ENCODE data around the gene CCDC195.

CCDC195 gene, protein sequence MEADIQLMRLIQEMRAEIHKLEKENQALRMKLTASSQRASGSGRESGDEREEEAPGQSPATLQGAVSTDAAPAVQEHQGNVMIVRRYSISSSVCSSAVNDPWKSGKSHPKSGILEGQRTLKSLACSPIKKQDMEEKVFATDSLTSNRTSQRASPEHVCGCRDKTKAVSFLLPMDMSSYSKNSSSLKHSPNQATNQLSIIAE
- 0 reads per million in 2 donors for total RNA-seq

- DNase-seq: no peak
Measured at GRCh38 chr2:224716201-224716600, at the start of gene CCDC195. CCDC195 (minus strand) TSS chr2:224716365; CDS start chr2:224716365, 0 bp downstream.

DNA sequence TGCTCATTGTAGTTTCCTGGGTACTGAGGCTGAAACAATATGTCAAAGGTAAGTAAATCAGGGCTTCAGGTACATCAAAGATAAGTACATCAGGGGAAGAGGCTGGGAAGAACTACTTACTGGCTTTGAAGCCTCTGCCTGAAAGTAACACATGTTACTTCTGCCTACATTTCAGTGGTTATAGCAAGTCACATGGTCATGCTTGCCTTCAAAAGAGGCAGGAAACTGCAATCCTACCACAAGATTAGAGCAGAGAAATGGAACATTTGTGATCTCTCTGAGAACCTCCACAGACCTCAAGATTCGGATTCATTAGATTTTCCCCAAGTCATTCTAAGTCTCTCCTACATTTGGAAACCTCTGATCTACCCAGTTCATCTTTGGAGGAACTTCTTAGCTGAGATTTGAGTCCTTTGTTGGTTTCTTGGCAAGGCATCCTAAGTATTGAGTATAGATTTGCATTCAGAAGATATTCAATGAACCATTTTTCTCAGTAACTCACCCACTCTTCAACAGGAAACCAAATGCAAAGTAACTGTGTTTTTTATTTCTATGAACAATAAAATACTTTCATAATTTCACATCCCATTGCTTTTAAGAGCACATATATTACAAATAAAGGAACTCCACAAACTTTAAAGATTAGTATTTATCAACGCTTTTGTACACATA is 48.5 kb upstream of the CCDC195 start:
- DNase-seq: peak in 1 of 5 experiments; percentile 16

GRCh38 chr2:224757934-224758548 is 41.9 kb upstream of the CCDC195 start:
- DNase-seq: no peak

DNA sequence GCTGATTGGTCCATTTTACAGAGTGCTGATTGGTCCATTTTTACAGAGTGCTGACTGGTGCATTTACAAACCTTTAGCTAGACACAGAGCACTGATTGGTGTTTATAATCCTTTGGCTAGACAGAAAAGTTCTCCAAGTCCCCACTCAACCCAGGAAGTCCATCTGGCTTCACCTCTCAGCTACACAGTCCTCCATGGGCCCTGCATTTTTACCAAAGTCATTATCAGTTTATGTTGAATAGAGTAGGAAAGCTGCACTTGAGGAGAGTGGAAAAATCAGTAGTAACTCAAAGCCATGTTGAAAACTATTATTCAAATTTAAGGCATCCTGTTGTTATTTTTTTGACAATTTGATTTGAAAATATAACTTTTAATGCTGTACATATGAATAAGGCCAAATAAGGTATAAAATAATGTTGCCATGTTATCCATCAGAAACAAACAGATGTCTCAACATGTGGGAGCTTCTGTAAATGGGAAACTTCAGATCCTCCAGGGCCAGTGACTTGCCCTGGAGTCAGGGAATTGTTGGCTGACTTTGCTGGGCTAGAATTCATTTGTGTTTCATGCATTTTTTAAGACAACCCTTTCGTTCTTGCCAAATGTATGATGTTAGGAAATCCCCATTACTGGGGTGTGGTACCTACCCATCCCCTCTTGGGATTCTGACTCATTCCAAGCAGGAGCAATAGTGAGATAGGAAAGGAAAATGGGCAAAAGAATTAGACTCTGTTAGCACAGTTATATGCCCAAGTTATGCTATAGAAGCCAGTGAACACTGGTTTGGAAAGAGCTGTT is 37.8 kb upstream of the CCDC195 start:
- no peak for DNase-seq

GRCh38 chr2:224751996-224752698 is 36.0 kb upstream of the CCDC195 start:
- no peak for DNase-seq

DNA sequence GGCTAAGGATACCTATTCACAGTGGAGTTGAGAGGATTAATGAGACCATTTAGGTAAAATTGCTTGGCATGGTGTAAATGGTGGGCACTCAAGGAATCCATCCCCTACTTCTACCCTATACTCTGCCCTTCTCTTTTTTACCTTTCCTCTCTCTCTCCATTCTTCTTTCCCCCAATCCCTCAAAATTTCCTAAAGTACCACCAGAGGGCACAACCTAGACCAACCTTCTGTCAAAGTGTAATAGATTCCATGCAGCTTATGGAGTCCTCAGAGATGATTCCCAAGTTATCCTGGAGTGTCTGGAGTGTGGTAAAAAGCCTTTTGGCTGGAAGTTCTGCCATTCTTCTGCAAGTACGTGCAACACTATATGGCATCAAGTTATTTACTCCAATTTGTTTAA is 33.0 kb upstream of the CCDC195 start:
- no peak for DNase-seq

- DNase-seq: no peak
Measured at GRCh38 chr2:224747765-224748164, 31.6 kb upstream of the CCDC195 start.

- no peak for DNase-seq
Measured at GRCh38 chr2:224736227-224736626, 20.1 kb upstream of the CCDC195 start.

DNA sequence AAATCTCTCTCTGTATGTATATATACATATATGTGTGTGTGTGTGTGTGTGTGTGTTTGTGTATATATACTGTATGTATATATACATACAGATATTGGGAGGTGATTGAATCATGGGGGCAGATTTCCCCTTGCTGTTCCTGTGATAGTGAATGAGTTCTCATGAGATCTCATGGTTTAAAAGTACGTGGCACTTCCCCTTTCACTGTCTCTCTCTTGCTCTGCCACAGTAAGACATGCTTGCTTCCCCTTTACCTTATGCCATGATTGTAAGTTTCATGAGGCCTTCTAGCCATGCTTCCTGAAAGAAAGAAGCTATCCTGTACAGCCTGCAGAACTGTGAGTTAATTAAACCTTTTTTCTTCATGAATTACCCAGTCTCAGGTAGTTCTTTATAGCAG is 18.8 kb upstream of the CCDC195 start:
- no peak for DNase-seq

GRCh38 chr2:224731665-224732064 is 15.5 kb upstream of the CCDC195 start:
- no peak for DNase-seq

DNA sequence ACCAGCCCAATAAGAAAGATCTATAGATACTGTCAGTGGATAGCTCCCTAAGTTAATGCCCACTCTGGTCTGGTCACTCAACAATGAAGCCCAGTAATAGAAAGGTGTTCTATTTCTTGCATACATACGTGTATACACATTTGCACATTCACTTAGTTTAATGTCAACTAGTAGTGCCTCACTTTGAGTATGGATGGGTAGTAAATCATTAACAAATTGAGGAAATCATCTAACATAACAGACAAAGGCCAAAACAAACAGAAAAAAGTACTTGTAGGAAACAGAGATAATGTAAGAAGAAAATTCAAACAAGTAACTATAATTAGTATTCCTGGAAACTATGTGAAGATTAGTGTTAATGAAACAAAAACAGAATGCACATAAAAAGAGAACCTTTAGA is 13.3 kb upstream of the CCDC195 start:
- DNase-seq: no peak

GRCh38 chr2:224724331-224724730 is 8.2 kb upstream of the CCDC195 start:
- no peak for DNase-seq

GRCh38 chr2:224723586-224724217 is 7.5 kb upstream of the CCDC195 start:
- no peak for DNase-seq

DNA sequence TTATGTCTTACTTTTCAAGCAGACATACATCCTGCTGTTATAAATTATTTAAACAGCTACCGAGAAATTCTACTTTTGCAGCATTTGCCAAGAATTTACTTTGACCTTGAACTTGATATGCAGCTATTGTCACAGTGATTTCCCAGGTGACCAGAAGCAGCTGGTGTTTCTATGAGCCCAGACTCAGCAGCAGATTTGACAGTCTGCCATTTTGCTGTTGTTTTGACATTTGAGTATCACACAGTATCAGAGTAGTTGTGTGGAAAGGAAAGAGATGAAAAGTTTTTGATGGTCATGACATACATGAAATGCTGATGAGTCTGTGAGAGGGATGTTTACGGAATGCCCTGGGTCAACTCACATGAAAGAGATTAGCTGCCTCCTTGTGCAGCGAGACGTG is 6.6 kb upstream of the CCDC195 start:
- DNase-seq: no peak

DNA sequence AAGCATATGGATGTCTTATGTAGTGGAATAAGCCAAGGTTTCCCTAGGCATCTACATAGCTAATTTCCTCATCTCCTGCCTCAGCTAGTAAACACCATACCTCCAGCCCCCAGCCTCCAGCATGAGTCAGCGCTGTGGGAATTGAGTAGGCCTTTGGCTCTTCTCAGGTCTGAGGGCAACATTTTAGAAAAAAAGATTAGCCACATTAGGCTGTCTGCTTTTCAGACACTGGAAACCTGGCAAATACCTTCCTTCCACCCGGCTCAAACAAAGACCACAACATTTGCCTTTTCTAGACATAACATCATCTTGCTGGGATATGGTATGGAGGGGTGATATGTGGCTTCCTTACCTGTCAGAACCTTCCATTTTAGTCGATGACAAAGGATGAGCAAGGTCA is 6.1 kb upstream of the CCDC195 start:
- DNase-seq: no peak

- DNase-seq: no peak
Measured at GRCh38 chr2:224716921-224717320, 756 bp upstream of the CCDC195 start.

DNA sequence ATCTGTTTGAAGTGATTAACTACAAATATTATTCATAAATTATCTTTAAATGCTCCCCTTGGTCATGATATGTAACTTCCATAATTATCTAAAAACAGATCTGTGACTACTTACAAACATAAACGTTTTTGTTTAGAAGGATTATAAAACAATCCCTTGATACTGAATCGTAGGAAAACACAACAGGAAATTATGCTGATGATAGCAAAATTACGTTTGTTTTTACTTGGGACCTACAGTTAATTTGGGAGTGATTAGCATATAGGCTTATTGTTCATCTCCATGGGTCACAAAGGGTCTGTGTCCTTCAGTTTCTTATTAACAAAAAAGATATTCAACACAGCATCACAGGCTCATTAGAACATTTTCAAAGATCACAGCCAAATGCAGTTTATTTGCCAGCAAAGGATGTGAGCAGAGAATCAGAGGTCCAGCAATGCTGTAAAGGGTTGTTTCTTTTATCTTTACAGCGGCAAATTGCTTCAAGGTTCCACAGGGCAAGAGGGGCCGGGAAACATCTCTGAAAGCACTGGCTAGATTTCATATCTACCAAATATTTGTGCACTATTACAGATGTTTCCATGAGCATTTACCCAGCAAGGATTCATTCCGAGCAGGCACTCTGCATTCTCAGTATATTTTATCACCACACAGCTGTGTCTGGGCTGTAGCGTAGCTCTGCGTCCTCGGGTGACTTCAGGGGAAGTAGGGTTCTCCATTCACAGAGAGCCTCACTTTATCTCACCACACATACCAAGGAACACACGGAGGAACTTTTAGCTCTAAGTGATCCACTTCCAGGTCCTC is 4.1 kb downstream of the CCDC195 start:
- no peak for DNase-seq

DNA sequence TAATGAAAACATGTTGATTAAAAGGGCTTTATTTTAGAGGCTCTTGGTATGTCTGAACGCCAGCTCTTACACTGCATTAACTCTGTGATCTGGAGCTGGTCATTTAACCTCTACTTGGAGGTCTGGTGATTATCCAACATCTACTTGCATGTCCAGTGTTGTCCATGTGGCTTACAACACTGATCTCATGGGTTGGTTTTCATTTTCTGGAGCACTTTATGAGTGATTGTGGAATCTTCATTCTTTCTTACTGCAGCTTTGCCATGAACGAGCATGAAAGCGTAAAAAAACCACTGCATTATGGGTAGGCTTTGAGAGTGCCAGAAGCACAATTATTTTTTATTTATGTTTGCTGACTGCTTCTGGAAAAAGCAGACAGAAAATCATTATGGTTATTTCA is 4.8 kb downstream of the CCDC195 start:
- DNase-seq: no peak

DNA sequence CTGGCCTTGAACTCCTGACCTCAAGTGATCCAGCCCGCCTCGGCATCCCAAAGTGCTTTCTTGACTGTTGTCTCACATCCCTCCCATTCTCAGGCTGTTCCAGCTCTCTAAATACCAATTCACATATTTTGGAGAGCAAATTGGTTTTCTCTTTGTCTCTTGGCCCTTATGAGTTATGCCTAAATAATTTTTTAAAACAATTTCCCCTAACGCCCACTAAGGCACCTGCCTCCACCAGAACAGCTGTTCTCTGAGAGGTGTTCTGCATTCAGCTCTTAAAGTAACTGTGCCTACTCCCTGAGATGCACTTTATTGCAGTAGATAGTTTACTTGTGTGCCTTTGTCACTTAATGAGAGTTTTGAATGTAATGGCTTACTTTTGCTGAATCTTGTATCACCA is 6.9 kb downstream of the CCDC195 start:
- no peak for DNase-seq

- DNase-seq: no peak
Measured at GRCh38 chr2:224694502-224694901, 21.7 kb downstream of the CCDC195 start.

DNA sequence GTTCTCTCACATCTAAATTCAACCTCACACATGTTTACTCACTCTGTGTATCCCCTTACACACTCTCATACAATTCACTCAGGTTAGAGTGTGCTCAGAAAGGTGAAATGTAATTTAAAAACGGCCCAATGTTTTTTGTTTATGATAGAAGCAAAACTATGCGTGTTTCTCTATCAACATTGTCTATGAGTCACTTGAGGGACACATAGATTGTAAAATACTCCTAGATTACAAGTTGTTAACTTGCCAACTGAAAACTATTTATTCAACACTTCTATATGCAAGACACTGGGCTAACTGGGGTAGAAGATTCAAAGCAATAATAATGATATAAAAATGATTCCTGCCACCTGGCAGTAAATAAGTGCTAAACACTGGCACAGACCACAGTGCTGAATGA is 24.6 kb downstream of the CCDC195 start:
- no peak for DNase-seq
